GM18520 (cell line): ENCODE measurements around the gene TNFRSF19.

Source experiments
- ATAC-seq: cut with Tn5 transposase; IDR thresholded peaks from one replicate; pipeline ENCODE4 v1.9.1; 2021; ENCODE audit not compliant: unreplicated experiment

TNFRSF19 gene

DNA sequence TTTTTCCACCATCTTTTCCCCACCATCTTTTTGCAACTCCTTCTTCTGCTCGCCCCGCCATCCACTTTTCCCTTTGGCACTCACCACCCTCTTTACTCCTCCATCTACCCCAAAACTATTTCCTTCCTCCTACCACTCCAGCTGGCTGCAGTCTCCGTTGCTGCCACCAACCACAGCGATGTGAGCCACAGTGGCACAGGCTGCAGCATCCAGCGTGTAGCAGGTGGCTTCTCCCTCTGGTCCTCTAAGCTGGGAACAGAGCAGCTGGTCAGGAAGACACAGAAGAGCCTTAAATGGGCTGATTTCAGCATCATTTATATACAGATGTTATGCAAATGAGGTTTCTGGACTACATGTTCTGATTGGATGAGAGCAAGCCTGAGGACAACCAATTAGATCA, 144.5 kb downstream of the TNFRSF19 start:
- ATAC-seq, result no peak

- no peak for ATAC-seq
Measured at GRCh38 chr13:23715092-23715761, 145.0 kb downstream of the TNFRSF19 start.

DNA sequence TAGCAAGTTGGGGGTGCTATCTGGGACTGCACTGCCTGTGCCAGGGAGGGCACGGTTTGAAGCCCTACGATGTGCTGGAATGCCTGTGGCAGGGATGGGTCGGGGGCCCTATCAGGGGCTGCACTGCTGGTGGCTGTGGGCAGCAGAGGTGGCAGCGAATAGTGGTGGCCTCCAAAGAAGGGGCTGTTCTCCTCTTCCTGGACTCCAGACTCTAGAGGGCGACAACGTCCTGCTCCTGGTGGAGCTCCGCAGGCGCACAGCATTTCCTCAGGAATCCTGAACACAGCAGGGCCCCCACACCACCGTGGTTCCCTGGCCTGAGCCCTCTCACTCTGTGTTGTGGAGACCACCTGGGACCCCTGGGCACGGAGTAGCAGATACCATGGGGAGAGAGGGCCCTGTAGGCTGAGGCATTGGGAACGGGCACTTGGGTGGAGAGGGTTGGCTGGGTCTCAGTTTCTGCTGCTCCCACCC, 145.6 kb downstream of the TNFRSF19 start:
- ATAC-seq, result no peak

DNA sequence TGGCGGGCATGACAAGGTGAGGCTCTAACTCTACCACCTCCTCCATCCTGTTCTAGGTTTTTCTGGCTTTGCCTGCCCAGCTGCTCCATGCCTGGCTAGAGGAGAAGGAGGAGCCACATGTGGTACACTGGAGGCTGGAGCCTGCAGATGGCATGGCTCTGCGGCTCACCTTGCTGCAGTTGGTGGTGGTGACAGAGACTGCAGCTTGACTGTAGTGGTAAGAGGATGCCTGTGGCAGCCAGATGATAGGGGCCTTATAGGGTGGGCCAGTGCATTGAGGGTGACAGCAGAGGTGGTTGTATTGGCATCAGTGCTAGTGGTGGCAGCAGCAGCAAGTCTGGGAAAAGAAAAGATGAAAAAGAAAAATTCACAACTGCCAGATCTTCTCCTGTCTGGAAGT, 146.2 kb downstream of the TNFRSF19 start:
- ATAC-seq, result no peak

- ATAC-seq, result no peak
Measured at GRCh38 chr13:23718996-23719395, 148.8 kb downstream of the TNFRSF19 start.

DNA sequence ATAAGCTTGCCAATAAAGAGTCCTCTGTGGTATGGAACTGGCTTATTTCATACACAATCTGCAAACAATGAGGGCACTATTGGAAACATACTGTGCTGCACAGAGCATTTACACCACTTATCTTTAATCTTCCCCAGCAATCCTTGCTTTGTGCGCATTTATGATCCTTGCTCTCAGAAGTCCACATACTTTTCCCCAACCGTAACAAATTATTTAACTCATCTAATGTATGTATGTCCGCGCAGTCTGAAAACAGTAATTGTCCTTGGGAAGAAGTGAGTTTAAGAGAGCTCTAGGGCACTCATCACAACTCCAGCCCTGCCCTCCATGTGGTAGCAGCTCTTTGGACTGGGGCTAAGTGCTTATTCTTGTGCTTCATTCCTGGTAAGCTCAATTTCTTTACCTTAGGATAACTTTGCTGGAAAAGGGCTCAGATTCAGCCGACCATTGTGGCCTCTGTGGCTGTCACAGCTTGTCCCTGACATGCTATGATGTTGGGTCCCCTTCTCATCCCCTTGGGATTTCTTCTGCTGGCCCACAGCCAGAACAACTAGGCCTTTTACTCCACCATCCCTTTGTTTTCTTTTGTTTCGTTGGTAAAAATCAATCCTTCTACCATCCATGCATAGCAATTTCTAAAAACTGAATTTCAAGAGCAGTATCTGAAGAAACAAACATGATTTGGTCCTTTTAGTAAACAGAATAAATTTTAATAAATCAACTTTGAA, 152.7 kb downstream of the TNFRSF19 start:
- ATAC-seq, result no peak

- no peak for ATAC-seq
Measured at GRCh38 chr13:23723471-23723870, 153.3 kb downstream of the TNFRSF19 start.

DNA sequence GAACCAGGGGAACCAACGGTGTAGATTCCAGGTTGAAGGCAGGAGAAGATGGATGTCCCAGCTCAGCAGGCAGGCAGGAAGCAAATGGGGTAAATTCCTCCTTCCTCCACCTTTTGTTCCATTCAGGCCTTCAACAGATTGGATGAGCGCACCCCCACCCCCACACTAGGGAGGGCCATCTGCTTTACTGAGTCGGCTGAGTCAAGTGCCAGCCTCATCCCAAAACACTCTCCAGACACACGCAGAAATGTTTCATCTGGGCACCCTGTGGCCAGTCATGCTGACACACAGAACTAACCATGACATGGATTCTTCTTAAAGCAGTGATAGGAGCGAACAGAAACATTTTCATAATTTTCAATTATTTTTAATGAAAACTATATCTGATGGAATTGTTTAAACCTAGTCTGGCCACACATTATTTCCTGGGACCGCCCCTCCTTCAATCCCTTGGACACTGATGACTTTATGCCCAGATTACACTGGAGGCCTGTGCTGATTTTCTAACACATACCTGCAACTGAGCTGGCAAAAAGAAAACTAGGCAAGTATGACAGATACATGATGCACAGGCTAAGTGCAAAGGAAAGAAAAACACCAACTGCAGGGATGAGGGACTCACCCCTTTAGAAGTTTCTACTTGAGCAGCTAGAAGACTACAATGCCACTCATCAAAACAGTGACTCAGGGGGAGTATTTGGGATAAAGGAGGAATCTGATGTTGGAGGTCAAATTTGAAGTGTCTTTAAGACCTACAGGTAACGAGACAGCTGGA, 154.2 kb downstream of the TNFRSF19 start:
- ATAC-seq, result no peak
